DLD1 (cell line): ENCODE measurements around the gene COG5.

Experiments
- in situ Hi-C: cut with HindIII; loops from 2 replicates; pipeline ENCODE4 v1.10.0; 2017; ENCODE audit warnings: low sequenced_read_pairs

The COG5 gene

GRCh38 chr7:107398161-107398560 is 165.6 kb downstream of the COG5 start:
- in situ Hi-C loops, result no loop called here

DNA sequence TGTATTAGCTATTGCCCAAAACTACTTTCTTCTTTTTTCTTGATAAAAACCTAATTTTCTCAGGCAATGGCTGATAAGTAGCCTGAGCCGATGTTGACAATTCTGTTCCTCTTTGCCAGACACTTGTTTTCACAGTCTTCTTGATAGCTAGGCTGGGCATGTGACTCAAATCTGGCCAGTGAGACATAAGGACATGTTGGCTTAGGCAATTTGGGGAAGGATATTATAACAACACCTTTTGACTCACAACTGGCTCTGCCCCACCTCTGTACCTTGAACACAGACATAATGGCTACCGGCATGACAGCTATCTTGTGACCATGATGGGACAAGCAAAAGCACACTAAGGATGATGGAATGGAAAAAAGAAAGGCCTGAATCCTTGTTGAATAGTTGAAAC is 166.7 kb downstream of the COG5 start:
- in situ Hi-C loops, result no loop called here

GRCh38 chr7:107396081-107396480 is 167.6 kb downstream of the COG5 start:
- in situ Hi-C loops, result no loop called here

- in situ Hi-C loops, result no loop called here
Observed at GRCh38 chr7:107394831-107395230, 168.9 kb downstream of the COG5 start.

DNA sequence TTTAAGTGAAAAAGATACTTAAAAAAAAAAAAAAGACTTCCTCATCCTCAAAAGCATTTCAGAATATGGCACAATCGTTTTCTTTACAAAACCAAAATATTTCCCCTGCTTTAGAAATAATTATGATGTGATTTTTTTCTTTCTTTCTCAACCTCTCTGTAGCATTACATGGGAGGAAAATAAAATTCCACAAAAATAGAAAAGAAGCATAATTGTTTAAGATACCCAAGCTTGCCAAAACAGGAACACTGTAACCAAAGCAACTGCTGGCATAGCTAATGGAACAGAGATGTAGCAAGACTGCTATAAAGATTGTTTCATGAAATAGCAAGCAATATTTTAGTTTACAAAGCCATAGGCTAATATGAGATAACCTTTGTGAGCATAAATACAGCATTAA is 169.4 kb downstream of the COG5 start:
- in situ Hi-C loops, result no loop called here

DNA sequence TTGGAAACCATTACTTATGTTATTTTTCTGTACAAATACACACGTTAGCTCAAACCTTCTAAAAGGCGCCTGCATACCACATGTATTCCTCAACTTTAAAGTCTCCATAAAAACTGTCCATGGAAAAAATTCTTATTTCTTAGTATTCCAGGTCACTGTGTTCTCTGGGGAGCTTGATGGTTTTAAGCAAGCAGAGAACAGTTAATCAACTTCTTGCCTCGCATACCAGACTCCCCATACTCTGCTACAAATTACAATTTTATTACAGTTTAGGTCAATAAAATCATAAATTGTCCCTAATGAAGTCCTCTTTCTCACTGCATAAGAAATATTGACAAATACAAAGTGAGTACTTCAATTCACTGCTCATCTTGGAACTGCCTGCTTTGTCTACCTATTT is 170.9 kb downstream of the COG5 start:
- in situ Hi-C loops, result no loop called here

DNA sequence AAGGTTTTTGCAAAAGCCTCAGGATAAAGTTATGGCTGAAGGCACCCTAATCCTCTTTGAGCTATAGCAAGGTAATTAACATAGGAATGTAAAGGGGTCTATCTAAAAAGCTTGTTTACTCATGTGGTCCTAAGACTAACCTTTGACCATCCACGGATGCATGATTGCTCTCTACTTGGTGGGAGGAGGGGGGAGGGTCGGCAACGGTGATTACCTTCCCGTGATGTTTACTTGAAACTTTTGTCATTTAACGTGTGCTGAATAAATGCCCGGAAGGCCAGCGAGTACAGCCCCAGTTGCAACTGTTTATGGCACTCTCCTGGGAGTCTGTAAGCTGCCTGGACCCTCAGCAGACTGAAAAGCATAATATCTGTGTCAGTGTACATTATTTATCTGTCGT is 172.8 kb downstream of the COG5 start:
- in situ Hi-C loops, result no loop called here

- in situ Hi-C loops, result no loop called here
Observed at GRCh38 chr7:107388604-107389003, 175.1 kb downstream of the COG5 start.

DNA sequence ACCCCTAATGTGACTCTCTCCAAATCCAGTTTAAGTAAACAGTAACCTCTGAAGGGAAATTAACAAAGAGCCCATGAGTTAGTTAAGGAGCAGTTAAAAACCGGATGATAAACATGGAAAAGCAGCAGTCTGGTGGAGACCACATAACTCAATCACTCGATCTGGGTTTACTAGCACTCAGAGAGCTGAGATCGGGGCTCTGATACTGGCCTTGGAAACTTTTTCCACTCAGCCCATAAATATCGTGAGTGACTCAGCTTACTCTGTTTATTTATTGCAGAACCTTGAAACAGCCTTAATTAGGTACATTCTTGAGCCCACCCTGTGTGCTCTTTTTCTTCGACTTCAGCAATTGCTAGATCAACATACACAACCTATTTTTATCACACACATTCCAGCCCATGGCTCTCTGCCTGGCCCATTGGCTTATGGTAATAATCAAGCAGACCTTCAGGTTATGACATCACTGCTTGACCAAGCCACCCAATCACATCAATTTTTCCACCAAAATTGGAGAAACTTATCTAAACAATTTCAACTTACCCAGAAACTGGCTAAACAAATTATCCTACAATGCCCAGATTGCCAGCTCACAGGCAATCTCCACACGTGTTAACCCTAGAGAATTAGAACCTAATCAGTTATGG is 176.0 kb downstream of the COG5 start:
- in situ Hi-C loops, result no loop called here

- in situ Hi-C loops, result no loop called here
Observed at GRCh38 chr7:107387128-107387527, 176.6 kb downstream of the COG5 start.

DNA sequence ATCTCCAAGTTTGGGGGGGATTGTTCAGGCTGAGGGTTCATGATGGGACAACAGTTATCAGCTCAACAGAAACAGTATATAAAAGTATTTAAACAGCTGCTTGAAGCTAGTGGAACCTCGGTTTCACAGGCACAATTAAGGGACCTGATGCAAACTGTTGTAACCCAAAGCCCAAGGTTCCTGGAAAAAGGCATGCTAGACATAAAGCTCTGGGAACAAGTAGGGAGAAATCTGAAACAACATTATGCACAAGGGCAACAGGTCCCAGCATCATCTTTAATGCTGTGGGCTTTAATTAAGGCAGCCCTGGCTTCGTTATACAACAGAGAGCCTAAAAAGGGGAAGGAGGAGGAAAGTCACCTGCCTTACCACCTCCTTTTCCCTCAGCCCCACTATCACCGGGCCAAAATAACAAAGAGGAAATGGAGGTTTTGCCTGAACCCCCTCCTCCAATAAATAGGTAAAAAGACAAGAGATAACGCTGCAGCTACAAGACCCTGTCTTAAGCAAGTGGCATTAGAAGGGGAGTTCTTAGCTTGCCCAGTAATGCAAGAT is 177.1 kb downstream of the COG5 start:
- in situ Hi-C loops, result no loop called here

DNA sequence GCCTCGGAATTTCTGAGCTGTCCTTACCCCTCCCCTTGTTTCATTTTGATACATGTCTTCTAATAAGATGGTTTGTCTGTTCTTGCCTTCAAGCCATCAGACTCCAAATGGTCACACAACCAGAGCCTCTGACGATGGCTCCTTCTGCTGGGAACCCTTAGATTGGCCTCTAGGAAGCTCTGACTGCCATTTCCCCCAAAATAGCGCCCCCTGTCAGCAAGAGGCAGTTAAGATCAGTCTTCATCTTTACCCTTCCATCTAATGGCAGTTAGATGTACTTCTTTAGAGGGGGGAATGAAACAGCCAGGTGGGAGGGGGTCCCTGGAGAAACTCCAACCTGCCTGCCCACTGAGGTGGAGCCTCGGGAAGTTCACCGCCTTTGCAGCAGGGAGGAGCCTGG is 179.7 kb downstream of the COG5 start:
- in situ Hi-C loops, result no loop called here

DNA sequence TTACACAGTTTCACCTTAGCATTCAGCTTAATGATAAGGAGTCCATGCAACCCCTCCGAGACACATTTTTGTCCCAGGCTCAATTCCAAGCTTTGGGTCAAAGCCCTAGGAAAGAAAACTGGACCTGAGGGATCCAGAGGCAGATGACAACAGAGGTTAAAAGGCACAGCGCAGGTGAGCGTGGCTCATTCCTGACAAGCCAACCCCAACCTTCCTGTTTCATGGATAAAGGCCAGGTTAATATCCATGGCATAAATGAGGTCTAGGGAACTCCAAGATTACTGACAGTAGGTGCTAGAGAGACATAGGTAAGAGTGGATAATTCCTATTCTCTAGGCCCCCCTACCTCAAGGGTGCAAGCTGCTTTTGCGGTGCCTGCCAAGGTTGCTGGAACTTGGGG is 180.5 kb downstream of the COG5 start:
- in situ Hi-C loops, result no loop called here

DNA sequence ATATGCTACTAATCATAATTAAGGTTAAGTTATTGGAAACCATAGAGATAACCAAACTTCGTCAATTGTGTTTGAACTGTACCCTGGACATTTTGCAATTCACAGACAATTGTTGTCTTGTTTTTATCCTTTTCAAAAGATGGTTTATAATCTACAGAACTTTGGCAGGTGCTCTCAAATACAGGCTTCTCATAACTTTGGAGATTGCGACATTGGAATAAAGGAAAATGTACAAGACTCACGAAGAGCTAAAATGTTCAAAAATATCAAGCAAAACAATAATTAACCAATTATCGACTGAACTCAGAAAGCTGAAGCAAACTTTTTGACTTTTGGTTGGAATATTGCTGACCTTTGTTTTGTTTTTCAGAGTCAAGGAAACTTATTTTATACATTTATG is 182.3 kb downstream of the COG5 start:
- in situ Hi-C loops, result no loop called here

GRCh38 chr7:107373354-107373753 is 190.4 kb downstream of the COG5 start:
- in situ Hi-C loops, result no loop called here

DNA sequence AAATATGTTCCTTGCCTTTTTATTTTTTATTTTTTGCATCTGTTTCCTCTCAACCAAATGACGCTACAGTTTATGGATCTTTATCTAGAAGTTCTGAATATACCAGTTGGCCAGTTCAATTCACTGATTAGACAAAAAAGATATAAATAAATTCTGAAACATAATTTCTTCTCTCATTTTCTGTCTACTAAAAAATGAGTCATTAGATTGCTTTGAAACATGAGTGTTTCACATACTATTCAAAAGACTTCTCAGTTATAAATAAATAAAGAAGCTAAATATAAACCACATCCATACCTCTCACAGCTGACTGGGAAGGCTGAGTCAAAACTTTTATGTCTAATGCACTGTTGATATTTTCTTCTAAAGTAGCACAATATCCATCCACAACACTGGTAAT is 191.4 kb downstream of the COG5 start:
- in situ Hi-C loops, result no loop called here

DNA sequence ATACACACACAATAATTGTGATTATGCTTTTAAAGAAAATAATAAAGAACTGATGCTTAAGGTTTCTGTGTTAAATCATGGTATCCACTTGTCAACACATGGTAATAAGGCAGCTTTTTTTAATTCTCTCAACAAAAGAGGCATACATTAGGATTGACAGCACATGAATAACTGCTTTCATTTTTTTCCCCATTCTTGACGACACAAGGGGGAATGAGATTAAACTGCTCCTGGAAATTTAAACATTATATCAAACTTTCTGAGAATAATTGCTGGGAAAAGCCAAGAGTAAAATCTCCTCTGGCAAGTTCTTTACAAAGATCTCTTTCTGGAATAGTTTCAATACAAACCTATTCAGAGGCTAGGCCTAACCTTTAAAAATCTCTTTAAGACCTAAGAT is 192.9 kb downstream of the COG5 start:
- in situ Hi-C loops, result no loop called here

- in situ Hi-C loops, result no loop called here
Observed at GRCh38 chr7:107364787-107365186, 198.9 kb downstream of the COG5 start.

- in situ Hi-C loops, result no loop called here
Observed at GRCh38 chr7:107359520-107360316, 204.0 kb downstream of the COG5 start.

DNA sequence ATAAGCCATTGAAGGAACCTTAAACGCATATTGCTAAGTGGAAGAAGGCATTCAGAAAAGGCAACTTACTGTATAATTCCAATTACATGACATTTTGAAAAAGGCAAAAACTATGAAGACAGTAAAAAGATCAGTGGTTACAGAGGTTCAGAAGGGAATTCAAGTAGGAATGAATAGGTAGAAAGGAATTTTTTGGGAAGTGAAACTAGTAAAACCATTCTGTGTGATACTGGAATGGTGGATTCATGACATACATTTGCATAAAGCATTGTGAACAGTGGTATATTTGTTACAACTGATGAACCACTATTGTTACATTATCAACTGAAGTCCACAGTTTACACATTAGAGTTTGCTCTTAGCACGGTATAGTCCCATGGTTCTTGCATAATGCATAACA is 208.1 kb downstream of the COG5 start:
- in situ Hi-C loops, result no loop called here

- in situ Hi-C loops, result no loop called here
Observed at GRCh38 chr7:107354640-107355039, 209.1 kb downstream of the COG5 start.

GRCh38 chr7:107353701-107354100 is 210.0 kb downstream of the COG5 start:
- in situ Hi-C loops, result no loop called here
